Measurements from ENCODE around the gene MYADM. TPM values are rescaled to one million over a fixed set of nuclear protein-coding genes. Genes with fewer than 3 reads are reported as not detected.

MYADM gene
- total RNA-seq, 3 donors from 2014 or later: 30.2 to 54.6 (median 41.9) TPM

DNA sequence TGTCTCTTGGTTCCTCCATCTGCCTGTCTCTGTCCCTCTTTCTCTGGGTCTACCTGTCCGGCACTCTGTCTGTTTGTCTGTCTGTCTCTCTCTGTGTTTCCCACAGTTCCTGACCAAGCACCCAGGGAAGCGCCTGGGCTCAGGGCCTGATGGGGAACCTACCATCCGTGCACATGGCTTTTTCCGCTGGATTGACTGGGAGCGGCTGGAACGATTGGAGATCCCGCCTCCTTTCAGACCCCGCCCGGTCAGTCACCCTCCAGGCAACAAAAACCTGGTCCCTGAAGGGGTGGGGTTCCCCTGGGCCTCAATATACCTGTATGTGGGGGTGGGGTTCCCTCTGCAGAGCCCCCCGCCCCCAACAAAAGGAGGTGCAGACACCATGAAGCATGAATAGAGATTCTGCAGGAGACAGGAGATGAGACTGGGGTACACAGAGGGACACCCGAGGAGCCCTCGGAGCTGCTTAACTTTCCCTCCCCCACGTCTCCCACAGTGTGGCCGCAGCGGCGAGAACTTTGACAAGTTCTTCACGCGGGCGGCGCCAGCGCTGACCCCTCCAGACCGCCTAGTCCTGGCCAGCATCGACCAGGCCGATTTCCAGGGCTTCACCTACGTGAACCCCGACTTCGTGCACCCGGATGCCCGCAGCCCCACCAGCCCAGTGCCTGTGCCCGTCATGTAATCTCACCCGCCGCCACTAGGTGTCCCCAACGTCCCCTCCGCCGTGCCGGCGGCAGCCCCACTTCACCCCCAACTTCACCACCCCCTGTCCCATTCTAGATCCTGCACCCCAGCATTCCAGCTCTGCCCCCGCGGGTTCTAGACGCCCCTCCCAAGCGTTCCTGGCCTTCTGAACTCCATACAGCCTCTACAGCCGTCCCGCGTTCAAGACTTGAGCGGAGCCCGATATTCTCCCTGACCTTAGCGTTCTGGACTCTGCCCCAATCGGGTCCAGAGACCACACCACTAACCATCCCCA, 38.8 kb downstream of the MYADM start:
- peaks cover 15 to 66% of the 10 kb centered on the region in 2 donors for H3K27me3 ChIP-seq
- intact Hi-C loops (cut with DNase I; ENCODE audit: low total_unique reads): no loop called here
- no peak overlapping the region for H3K4me3 ChIP-seq
- TF ChIP-seq POLR2AphosphoS5 (IDR thresholded peaks at IDR 0.05): no peak
- TF ChIP-seq, protein P1, sequence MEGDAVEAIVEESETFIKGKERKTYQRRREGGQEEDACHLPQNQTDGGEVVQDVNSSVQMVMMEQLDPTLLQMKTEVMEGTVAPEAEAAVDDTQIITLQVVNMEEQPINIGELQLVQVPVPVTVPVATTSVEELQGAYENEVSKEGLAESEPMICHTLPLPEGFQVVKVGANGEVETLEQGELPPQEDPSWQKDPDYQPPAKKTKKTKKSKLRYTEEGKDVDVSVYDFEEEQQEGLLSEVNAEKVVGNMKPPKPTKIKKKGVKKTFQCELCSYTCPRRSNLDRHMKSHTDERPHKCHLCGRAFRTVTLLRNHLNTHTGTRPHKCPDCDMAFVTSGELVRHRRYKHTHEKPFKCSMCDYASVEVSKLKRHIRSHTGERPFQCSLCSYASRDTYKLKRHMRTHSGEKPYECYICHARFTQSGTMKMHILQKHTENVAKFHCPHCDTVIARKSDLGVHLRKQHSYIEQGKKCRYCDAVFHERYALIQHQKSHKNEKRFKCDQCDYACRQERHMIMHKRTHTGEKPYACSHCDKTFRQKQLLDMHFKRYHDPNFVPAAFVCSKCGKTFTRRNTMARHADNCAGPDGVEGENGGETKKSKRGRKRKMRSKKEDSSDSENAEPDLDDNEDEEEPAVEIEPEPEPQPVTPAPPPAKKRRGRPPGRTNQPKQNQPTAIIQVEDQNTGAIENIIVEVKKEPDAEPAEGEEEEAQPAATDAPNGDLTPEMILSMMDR (IDR thresholded peaks at IDR 0.05): peak; percentile 15 to 51 (median 51)
- no peak for DNase-seq (ENCODE audit: low spot score in 2 of 2)
- H3K27ac ChIP-seq: no peak overlapping the region
- H3K9me3 ChIP-seq: no peaks in the 10 kb centered on the region
- no peaks in the 10 kb centered on the region for H3K4me1 ChIP-seq
- H3K36me3 ChIP-seq: no peaks in the 10 kb centered on the region

DNA sequence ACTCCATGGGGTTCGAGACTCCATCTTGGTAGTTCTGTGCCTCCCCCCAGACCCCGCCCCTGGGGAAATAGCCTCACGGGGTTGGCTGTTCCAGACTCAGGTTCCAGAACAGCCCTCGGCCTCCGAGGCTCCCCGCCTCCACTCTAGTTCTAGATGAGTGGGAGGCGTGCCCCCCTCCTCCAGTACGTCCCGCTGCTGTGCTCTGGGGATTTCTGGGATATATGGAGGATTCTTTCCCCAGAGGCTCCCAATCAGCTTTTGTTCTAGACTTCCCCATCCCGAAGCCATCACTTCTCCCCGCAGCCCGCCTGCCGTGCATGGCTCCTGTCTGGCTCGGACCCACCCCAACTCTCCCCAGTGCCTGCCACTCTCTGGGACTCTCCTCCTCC, 39.5 kb downstream of the MYADM start:
- H3K36me3 ChIP-seq: no peaks in the 10 kb centered on the region
- intact Hi-C loops (cut with DNase I; ENCODE audit: low total_unique reads): no loop called here
- no peaks in the 10 kb centered on the region for H3K4me1 ChIP-seq
- no peak for TF ChIP-seq POLR2AphosphoS5 (IDR thresholded peaks at IDR 0.05)
- TF ChIP-seq, protein P1 (IDR thresholded peaks at IDR 0.05): no peak
- peaks cover 15 to 73% of the 10 kb centered on the region in 2 donors for H3K27me3 ChIP-seq
- no peak overlapping the region for H3K27ac ChIP-seq
- DNase-seq (ENCODE audit: low spot score in 2 of 2): no peak
- H3K4me3 ChIP-seq: no peak overlapping the region
- H3K9me3 ChIP-seq: no peaks in the 10 kb centered on the region

DNA sequence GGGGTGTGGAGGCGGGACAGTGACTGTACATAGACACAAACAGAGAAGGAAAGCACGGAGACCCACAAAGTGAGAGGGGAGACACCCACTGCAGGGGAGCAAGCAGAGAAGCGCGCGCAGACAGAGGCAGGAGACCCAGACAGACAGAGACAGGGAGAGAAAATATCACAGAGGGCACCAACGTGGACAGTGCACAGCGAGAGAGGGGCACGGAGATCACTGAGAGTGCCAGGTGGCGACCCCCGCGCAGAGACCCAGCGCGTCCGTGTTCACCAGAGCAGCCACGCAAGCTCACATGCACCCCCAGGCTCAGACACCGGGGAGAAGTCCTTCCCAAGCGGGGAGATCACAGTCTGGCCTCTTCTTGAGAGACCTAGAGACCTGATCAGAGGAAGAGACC, 40.0 kb downstream of the MYADM start:
- intact Hi-C loops (cut with DNase I; ENCODE audit: low total_unique reads): no loop called here
- no peaks in the 10 kb centered on the region for H3K36me3 ChIP-seq
- no peak for DNase-seq (ENCODE audit: low spot score in 2 of 2)
- TF ChIP-seq POLR2AphosphoS5 (IDR thresholded peaks at IDR 0.05) (no peak), POLR2A (IDR thresholded peaks at IDR 0.05) (no peak)
- TF ChIP-seq, protein P1 (IDR thresholded peaks at IDR 0.05): no peak
- no peak overlapping the region for H3K27ac ChIP-seq
- H3K4me1 ChIP-seq: no peaks in the 10 kb centered on the region
- H3K27me3 ChIP-seq: peaks cover 15 to 78% of the 10 kb centered on the region in 2 donors
- peak overlapping the region in 1 of 3 donors; percentile 31 for H3K4me3 ChIP-seq
- no peaks in the 10 kb centered on the region for H3K9me3 ChIP-seq

DNA sequence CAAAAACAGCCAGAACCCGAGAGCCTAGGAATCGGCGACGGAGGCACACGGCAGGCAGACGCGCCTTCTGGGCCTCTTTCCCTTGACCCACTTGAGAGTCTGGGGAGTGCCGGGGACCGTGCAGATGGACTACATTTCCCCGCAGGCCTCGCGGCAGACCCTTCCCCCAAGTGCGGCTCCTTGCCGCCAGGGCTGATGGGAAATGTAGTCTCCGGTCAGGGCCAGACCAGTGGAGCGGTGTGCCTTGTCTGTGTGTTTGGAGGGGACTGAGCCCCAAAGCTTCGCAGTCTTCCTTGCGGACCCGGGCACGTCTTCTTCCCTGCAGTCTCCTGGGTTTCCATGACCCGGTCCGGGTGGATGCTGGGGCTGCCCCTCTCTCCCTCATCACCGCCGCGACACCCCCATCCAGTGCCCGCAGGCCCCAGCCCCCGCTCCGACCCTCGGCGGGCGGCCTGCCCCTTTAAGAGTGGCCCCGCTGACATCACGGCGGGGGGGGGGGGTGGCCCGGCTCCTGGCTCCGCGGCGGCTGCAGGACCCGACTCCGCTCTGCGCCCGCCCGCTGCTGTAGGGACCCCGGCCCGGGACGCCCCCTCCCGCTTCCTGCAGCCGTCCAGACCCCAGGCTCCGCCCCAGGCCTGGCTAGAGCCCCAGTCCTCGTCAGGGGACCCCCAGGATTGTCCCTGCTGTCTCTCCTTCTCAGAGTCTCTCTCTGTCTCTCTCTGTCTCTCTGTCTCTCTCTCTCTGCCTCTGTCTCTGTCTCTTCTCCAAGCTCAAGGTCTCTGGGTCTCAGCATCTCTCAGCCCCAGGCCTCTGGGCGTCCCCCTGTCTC, 40.6 kb downstream of the MYADM start:
- H3K4me1 ChIP-seq: no peaks in the 10 kb centered on the region
- no peak overlapping the region for H3K27ac ChIP-seq
- TF ChIP-seq POLR2AphosphoS5 (IDR thresholded peaks at IDR 0.05) (no peak), POLR2A (IDR thresholded peaks at IDR 0.05) (no peak)
- TF ChIP-seq, protein P1 (IDR thresholded peaks at IDR 0.05): no peak
- DNase-seq (ENCODE audit: low spot score in 2 of 2): no peak
- no peaks in the 10 kb centered on the region for H3K9me3 ChIP-seq
- peaks cover 15 to 83% of the 10 kb centered on the region in 2 donors for H3K27me3 ChIP-seq
- intact Hi-C loops (cut with DNase I; ENCODE audit: low total_unique reads): no loop called here
- peak overlapping the region in 1 of 3 donors; percentile 31 for H3K4me3 ChIP-seq
- no peaks in the 10 kb centered on the region for H3K36me3 ChIP-seq

All from breast epithelium (tissue), 4 donors.